H9 (cell line): Measurements from ENCODE around the gene DOC2A. TPM values are rescaled to one million over a fixed set of nuclear protein-coding genes. Genes with fewer than 3 reads are reported as not detected.
A peak's percentile ranks its signal among the peaks of the same experiment; 100 is the strongest.

Source experiments
- DNase-seq: peaks from one replicate; pipeline ENCODE4 v3.0.0-alpha.2; 2017
- H2AFZ ChIP-seq: one replicate; pipeline ENCODE4 v1.6.1; 2013; ENCODE audit warnings: mild to moderate bottlenecking, low read length, control low read depth, moderate library complexity
- H2AK5ac ChIP-seq: 2 replicates; pipeline ENCODE4 v1.6.1; 2013; ENCODE audit warnings: low read length, control low read depth, mixed read lengths; ENCODE audit not compliant: insufficient read length
- H2BK120ac ChIP-seq: one replicate; pipeline ENCODE4 v1.6.1; 2013; ENCODE audit warnings: low read depth, mild to moderate bottlenecking, low read length, control low read depth, inconsistent platforms; ENCODE audit not compliant: poor library complexity, severe bottlenecking
- H2BK12ac ChIP-seq: 2 replicates; pipeline ENCODE4 v1.6.1; 2013; ENCODE audit warnings: low read length, control low read depth, mixed read lengths, low read depth; ENCODE audit not compliant: insufficient read length
- H2BK15ac ChIP-seq: 2 replicates; pipeline ENCODE4 v1.6.1; 2013; ENCODE audit warnings: low read depth, low read length, control low read depth
- H2BK20ac ChIP-seq: one replicate; pipeline ENCODE4 v1.6.1; 2013; ENCODE audit warnings: low read depth, mild to moderate bottlenecking, low read length, control low read depth, inconsistent platforms; ENCODE audit not compliant: poor library complexity, severe bottlenecking
- H2BK5ac ChIP-seq: 2 replicates; pipeline ENCODE4 v1.6.1; 2013; ENCODE audit warnings: low read length, control low read depth, mixed read lengths; ENCODE audit not compliant: insufficient read length
- H3K14ac ChIP-seq: 2 replicates; pipeline ENCODE4 v1.6.1; 2013; ENCODE audit warnings: low read length, control low read depth; ENCODE audit not compliant: insufficient read depth
- H3K18ac ChIP-seq: 2 replicates; pipeline ENCODE4 v1.6.1; 2013; ENCODE audit warnings: low read depth, mild to moderate bottlenecking, mixed read lengths, low read length, control low read depth; ENCODE audit not compliant: insufficient read length
- H3K23ac ChIP-seq: 2 replicates; pipeline ENCODE4 v1.6.1; 2013; ENCODE audit warnings: low read length, control low read depth, mixed read lengths, low read depth; ENCODE audit not compliant: insufficient read length
- H3K23me2 ChIP-seq: 2 replicates; pipeline ENCODE4 v1.6.1; 2013; ENCODE audit warnings: low read depth, mild to moderate bottlenecking, mixed read lengths, low read length, control low read depth; ENCODE audit not compliant: insufficient read length, poor library complexity, severe bottlenecking
- H3K27ac ChIP-seq: 2 replicates; pipeline ENCODE4 v1.5.1; 2013; ENCODE audit warnings: low read length, control low read depth, mixed read lengths, low read depth; ENCODE audit not compliant: insufficient read length
- H3K27me3 ChIP-seq: 2 replicates; pipeline ENCODE4 v1.6.1; 2013; ENCODE audit warnings: low read length, control low read depth, inconsistent platforms; ENCODE audit not compliant: insufficient read depth
- H3K4ac ChIP-seq: 2 replicates; pipeline ENCODE4 v1.6.1; 2013; ENCODE audit warnings: low read depth, mild to moderate bottlenecking, control low read depth, inconsistent platforms, low read length, moderate library complexity
- H3K4me1 ChIP-seq: 2 replicates; pipeline ENCODE4 v1.6.1; 2013; ENCODE audit warnings: low read length, control low read depth, inconsistent platforms; ENCODE audit not compliant: insufficient read depth
- H3K4me2 ChIP-seq: 2 replicates; pipeline ENCODE4 v1.6.1; 2013; ENCODE audit warnings: low read length, control low read depth, mixed read lengths; ENCODE audit not compliant: insufficient read length, insufficient read depth
- H3K56ac ChIP-seq: 2 replicates; pipeline ENCODE4 v1.6.1; 2013; ENCODE audit warnings: low read depth, mild to moderate bottlenecking, mixed read lengths, low read length, control low read depth; ENCODE audit not compliant: insufficient read length
- H3K79me1 ChIP-seq: 2 replicates; pipeline ENCODE4 v1.6.1; 2013; ENCODE audit warnings: low read depth, mild to moderate bottlenecking, moderate library complexity, low read length, control low read depth, inconsistent platforms; ENCODE audit not compliant: insufficient read depth, poor library complexity, severe bottlenecking
- H3K79me2 ChIP-seq: 2 replicates; pipeline ENCODE4 v1.6.1; 2013; ENCODE audit warnings: low read length, control low read depth, inconsistent platforms; ENCODE audit not compliant: insufficient read depth
- H3K9ac ChIP-seq: 2 replicates; pipeline ENCODE4 v1.6.1; 2013; ENCODE audit warnings: low read length, control low read depth, mixed read lengths; ENCODE audit not compliant: insufficient read length; ENCODE audit errors: extremely low read depth
- H3K9me3 ChIP-seq: one replicate; pipeline ENCODE4 v1.6.1; 2013; ENCODE audit warnings: low read depth, low read length, inconsistent platforms; ENCODE audit not compliant: control insufficient read depth
- H3T11ph ChIP-seq: one replicate; pipeline ENCODE4 v1.6.1; 2013; ENCODE audit warnings: mild to moderate bottlenecking, low read length, control low read depth, inconsistent platforms
- H4K20me1 ChIP-seq: one replicate; pipeline ENCODE4 v1.6.1; 2013; ENCODE audit not compliant: control insufficient read depth, insufficient read length, insufficient read depth
- H4K5ac ChIP-seq: 2 replicates; pipeline ENCODE4 v1.6.1; 2013; ENCODE audit warnings: low read depth, mild to moderate bottlenecking, mixed read lengths, low read length, control low read depth; ENCODE audit not compliant: insufficient read length
- H4K8ac ChIP-seq: replicated peaks from 2 replicates; pipeline ENCODE4 v1.6.1; 2013; ENCODE audit warnings: low read length, control low read depth, mixed read lengths, low read depth; ENCODE audit not compliant: insufficient read length
- H4K91ac ChIP-seq: 2 replicates; pipeline ENCODE4 v1.6.1; 2013; ENCODE audit warnings: low read depth, mild to moderate bottlenecking, moderate library complexity, mixed read lengths, low read length, control low read depth; ENCODE audit not compliant: insufficient read length
- H3K27ac Mint-ChIP-seq, 3 experiments: 2 replicates in 2 of 3; 3 replicates in 1 of 3; pipeline ENCODE4 v1.8.0; 2020 to 2021; ENCODE audit warnings: mixed read lengths in 3 of 3, mild to moderate bottlenecking in 1 of 3, moderate library complexity in 1 of 3
- H3K27me3 Mint-ChIP-seq: 2 replicates; pipeline ENCODE4 v1.8.0; 2021; ENCODE audit warnings: low read depth, mild to moderate bottlenecking, moderate library complexity, mixed read lengths
- H3K36me3 Mint-ChIP-seq, 3 experiments: 2 replicates in 2 of 3; 3 replicates in 1 of 3; pipeline ENCODE4 v1.8.0; 2020 to 2021; ENCODE audit warnings: low read depth in 3 of 3, mixed read lengths in 3 of 3; ENCODE audit not compliant: insufficient read depth in 1 of 3
- H3K4me1 Mint-ChIP-seq, 2 experiments: 2 replicates each; pipeline ENCODE4 v1.8.0; 2020; ENCODE audit warnings: mixed read lengths in 2 of 2
- H3K4me3 Mint-ChIP-seq, 2 experiments: 2 replicates in 1 of 2; 3 replicates in 1 of 2; pipeline ENCODE4 v1.8.0; 2020 to 2021; ENCODE audit warnings: mild to moderate bottlenecking in 2 of 2, mixed read lengths in 2 of 2, moderate library complexity in 1 of 2
- H3K9me3 Mint-ChIP-seq, 2 experiments: 2 replicates in 1 of 2; 3 replicates in 1 of 2; pipeline ENCODE4 v1.8.0; 2020; ENCODE audit warnings: mild to moderate bottlenecking in 2 of 2, mixed read lengths in 2 of 2, moderate library complexity in 1 of 2
- WGBS: extraction: QIAGEN DNeasy Blood & Tissue Kit; methylation state at CpG from one replicate; pipeline ENCODE4 v1.1.7; 2013; ENCODE audit warnings: missing lambda C conversion rate, low lambda C conversion rate, mixed read lengths; ENCODE audit not compliant: insufficient read length; ENCODE audit errors: extremely low coverage; 5-methylcytosine and 5-hydroxymethylcytosine counted together
- total RNA-seq: library from RNA; stranded (reverse); gene quantifications from 2 replicates; pipeline ENCODE4 v1.2.1, GENCODE V29; 2021
- TF ChIP-seq, protein P1 (sequence below): fragments of 200-600 bp; sonication (generic); conservative IDR thresholded peaks from 3 replicates; pipeline ENCODE4 v1.8.0; 2021; ENCODE audit warnings: antibody characterized with exemption, mild to moderate bottlenecking

DOC2A gene
- total RNA-seq, 1 experiment from 2014 or later: 12.2 TPM

DNA sequence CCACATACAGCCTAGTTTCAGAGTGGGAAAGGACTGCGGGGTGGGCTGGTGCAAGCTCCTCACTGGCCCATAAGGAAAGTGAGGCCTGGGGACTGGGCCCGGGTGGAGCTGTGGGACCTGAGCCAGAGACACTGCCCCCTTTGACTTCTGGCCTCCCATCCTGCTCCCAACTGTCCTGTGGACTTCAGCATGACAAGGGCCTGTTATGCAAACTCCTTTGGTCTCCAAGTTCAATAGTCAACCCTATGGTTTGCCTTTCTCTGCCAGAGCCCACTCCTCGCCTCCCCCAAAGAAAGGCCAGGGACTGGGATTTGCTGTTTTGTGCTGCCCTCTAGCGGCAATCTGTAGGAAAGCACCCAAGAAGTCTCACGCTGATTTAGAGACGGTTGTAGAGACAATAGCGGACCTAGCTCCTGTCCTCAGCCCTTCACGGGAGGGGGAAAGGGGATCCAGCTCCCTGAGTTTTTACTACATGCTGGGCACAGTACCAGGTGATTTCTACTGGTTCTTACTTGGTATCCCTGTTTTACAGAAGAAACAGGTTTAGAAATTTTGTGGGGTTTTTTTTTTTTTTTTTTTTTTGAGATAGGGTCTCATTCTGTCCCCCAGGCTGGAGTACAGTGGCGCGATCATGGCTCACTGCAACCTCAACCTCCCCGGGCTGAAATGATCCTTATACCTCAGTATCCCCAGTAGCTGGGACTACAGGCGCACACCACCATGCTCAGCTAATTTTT lies 21.4 kb upstream of the DOC2A start:
- H3K9ac ChIP-seq: no peak overlapping the region
- no peak overlapping the region for H2BK20ac ChIP-seq
- no peaks in the 10 kb centered on the region; the same call in 1 of the 2 replicates for H3K27me3 ChIP-seq
- no peak overlapping the region for H2BK12ac ChIP-seq
- no peak overlapping the region for H3K27ac Mint-ChIP-seq
- no peak overlapping the region for H2BK5ac ChIP-seq
- DNase-seq: peak; percentile 87
- H4K91ac ChIP-seq: no peak overlapping the region
- peaks cover 3% of the 10 kb centered on the region; the same call in 1 of the 2 replicates for H3K4me1 ChIP-seq
- no CpG with 5 or more reads among the region's 12 CpGs for WGBS
- no peak overlapping the region for H3K27ac ChIP-seq
- H3K23me2 ChIP-seq: peaks cover 20% of the 10 kb centered on the region
- H4K20me1 ChIP-seq: no peaks in the 10 kb centered on the region
- H3K27me3 Mint-ChIP-seq: peaks cover 44% of the 10 kb centered on the region
- no peak overlapping the region for H3K14ac ChIP-seq
- no peak overlapping the region for H3K23ac ChIP-seq
- no peak overlapping the region for H3T11ph ChIP-seq
- H3K9me3 Mint-ChIP-seq: no peaks in the 10 kb centered on the region; a peak in 1 of 5 replicates
- no peak overlapping the region for H4K5ac ChIP-seq
- no peak overlapping the region for H4K8ac ChIP-seq
- H2AK5ac ChIP-seq: no peak overlapping the region
- peak overlapping the region; percentile 73 to 90 for H3K4me3 Mint-ChIP-seq
- no peak overlapping the region for H3K18ac ChIP-seq
- no peak overlapping the region for H3K4ac ChIP-seq
- H3K36me3 Mint-ChIP-seq: peaks cover 0 to 7% (median 5%) of the 10 kb centered on the region in 3 experiments; a peak in 4 of 7 replicates
- peaks cover 27 to 41% of the 10 kb centered on the region in 2 experiments for H3K4me1 Mint-ChIP-seq
- TF ChIP-seq, protein P1, sequence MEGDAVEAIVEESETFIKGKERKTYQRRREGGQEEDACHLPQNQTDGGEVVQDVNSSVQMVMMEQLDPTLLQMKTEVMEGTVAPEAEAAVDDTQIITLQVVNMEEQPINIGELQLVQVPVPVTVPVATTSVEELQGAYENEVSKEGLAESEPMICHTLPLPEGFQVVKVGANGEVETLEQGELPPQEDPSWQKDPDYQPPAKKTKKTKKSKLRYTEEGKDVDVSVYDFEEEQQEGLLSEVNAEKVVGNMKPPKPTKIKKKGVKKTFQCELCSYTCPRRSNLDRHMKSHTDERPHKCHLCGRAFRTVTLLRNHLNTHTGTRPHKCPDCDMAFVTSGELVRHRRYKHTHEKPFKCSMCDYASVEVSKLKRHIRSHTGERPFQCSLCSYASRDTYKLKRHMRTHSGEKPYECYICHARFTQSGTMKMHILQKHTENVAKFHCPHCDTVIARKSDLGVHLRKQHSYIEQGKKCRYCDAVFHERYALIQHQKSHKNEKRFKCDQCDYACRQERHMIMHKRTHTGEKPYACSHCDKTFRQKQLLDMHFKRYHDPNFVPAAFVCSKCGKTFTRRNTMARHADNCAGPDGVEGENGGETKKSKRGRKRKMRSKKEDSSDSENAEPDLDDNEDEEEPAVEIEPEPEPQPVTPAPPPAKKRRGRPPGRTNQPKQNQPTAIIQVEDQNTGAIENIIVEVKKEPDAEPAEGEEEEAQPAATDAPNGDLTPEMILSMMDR: peak; percentile 93
- no peaks in the 10 kb centered on the region for H3K9me3 ChIP-seq
- no peaks in the 10 kb centered on the region for H3K79me1 ChIP-seq
- no peak overlapping the region for H2BK15ac ChIP-seq
- H3K4me2 ChIP-seq: peak overlapping the region; percentile 76
- H3K56ac ChIP-seq: no peak overlapping the region
- no peaks in the 10 kb centered on the region; the same call in 1 of the 2 replicates for H3K79me2 ChIP-seq
- H2AFZ ChIP-seq: no peak overlapping the region
- H2BK120ac ChIP-seq: no peak overlapping the region
